DMS 273 treated with DMSO at 0.1 percent for 48 hours (cell line): ENCODE data around the gene RPL26.
A peak's percentile ranks its signal among the peaks of the same experiment; 100 is the strongest.

Source experiments
- DNase-seq: peaks from one replicate; lab custom pipeline; 2025; lab: John Stamatoyannopoulos, UW

RPL26 gene

GRCh38 chr17:8383143-8383822, at the start of gene RPL26:
Gene RPL26 (minus strand): TSS chr17:8383193. CDS start chr17:8382310, 883 bp downstream.
- peak; percentile 89 for DNase-seq

- no peak for DNase-seq
Measured at GRCh38 chr17:8430966-8431365, 48.0 kb upstream of the RPL26 start.

GRCh38 chr17:8426802-8427201, 43.8 kb upstream of the RPL26 start:
- no peak for DNase-seq

- no peak for DNase-seq
Measured at GRCh38 chr17:8426094-8426720, 43.2 kb upstream of the RPL26 start.

- DNase-seq = no peak
Measured at GRCh38 chr17:8421571-8421970, 38.6 kb upstream of the RPL26 start.

GRCh38 chr17:8420041-8420934, 37.3 kb upstream of the RPL26 start:
- DNase-seq = no peak

GRCh38 chr17:8419305-8419704, 36.3 kb upstream of the RPL26 start:
- DNase-seq = no peak

GRCh38 chr17:8418471-8418870, 35.5 kb upstream of the RPL26 start:
- no peak for DNase-seq

- DNase-seq = no peak
Measured at GRCh38 chr17:8417806-8418205, 34.8 kb upstream of the RPL26 start.

- DNase-seq = no peak
Measured at GRCh38 chr17:8413938-8414337, 30.9 kb upstream of the RPL26 start.

GRCh38 chr17:8413328-8413727, 30.3 kb upstream of the RPL26 start:
- no peak for DNase-seq

GRCh38 chr17:8412089-8412488, 29.1 kb upstream of the RPL26 start:
- DNase-seq = no peak

GRCh38 chr17:8410883-8411238, 27.9 kb upstream of the RPL26 start:
- DNase-seq = no peak

GRCh38 chr17:8409966-8410882, 27.2 kb upstream of the RPL26 start:
- DNase-seq = peak; percentile 57

- no peak for DNase-seq
Measured at GRCh38 chr17:8408371-8408770, 25.4 kb upstream of the RPL26 start.

- DNase-seq = no peak
Measured at GRCh38 chr17:8406174-8406573, 23.2 kb upstream of the RPL26 start.

- no peak for DNase-seq
Measured at GRCh38 chr17:8405499-8406016, 22.6 kb upstream of the RPL26 start.

- no peak for DNase-seq
Measured at GRCh38 chr17:8402921-8403536, 20.0 kb upstream of the RPL26 start.

GRCh38 chr17:8401107-8401506, 18.1 kb upstream of the RPL26 start:
- DNase-seq = no peak

GRCh38 chr17:8398980-8399379, 16.0 kb upstream of the RPL26 start:
- no peak for DNase-seq

GRCh38 chr17:8397636-8398035, 14.6 kb upstream of the RPL26 start, which contains the start of gene RNF222:
Gene RNF222 (minus strand): TSS chr17:8397827. CDS start chr17:8393461, 4,366 bp downstream.
- no peak for DNase-seq
